ENCODE results near the gene CLEC18B.

DNA sequence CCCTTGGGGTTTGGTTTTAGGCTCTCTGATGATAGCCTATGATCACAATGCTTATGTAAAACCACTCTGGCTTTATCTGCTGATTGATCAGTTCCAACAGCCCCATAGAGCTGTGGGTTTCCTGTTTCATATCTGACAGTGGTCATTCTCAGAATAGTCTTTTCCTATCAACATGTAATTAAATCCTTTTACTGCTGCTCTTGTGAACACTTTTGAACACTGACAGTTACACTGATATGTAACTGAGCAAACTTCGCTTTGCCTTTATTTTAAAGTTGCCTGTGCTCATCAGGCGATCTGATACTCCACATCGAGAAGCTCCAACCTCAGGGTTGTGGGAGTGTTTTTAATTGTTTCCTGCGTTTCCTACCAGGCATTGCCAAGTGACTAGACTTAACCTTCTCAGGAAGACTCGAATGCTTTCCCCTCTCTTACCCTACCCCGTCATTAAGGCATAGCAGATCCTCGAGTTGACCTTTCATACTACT lies 17.3 kb upstream of the CLEC18B start:
- TF ChIP-seq, protein P1, sequence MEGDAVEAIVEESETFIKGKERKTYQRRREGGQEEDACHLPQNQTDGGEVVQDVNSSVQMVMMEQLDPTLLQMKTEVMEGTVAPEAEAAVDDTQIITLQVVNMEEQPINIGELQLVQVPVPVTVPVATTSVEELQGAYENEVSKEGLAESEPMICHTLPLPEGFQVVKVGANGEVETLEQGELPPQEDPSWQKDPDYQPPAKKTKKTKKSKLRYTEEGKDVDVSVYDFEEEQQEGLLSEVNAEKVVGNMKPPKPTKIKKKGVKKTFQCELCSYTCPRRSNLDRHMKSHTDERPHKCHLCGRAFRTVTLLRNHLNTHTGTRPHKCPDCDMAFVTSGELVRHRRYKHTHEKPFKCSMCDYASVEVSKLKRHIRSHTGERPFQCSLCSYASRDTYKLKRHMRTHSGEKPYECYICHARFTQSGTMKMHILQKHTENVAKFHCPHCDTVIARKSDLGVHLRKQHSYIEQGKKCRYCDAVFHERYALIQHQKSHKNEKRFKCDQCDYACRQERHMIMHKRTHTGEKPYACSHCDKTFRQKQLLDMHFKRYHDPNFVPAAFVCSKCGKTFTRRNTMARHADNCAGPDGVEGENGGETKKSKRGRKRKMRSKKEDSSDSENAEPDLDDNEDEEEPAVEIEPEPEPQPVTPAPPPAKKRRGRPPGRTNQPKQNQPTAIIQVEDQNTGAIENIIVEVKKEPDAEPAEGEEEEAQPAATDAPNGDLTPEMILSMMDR (IDR thresholded peaks at IDR 0.05) = no peak
- no peak for TF ChIP-seq ZFX (IDR thresholded peaks at IDR 0.05; ENCODE audit: borderline replicate concordance)

Data from 22Rv1 (cell line).